ENCODE measurements around the gene AOPEP.
A peak's percentile ranks its signal among the peaks of the same experiment; 100 is the strongest.

Gene AOPEP

DNA sequence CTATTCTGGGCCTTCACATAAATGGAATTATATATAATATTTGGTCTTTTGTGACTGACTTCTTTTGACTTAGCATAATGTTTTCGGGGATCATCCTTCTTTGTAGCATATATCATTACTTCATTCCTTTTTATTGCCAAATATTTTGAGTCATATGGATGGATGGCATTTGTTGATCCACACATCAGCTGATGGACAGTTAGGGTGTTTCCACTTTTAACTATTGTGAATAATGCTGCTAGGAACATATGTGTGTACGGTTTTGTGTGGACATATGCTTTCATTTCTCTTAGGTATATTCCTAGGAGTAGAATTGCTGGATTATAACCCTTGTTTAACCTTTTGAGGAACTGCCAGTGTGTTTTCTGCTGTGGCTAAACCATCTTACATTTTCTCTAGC, 341.4 kb downstream of the AOPEP start:
- peaks cover 54% of the 10 kb centered on the region for H3K36me3 ChIP-seq
- no peak overlapping the region for H3K4me2 ChIP-seq
- no peak overlapping the region for H3K9ac ChIP-seq
- H3K4me3 ChIP-seq: no peak overlapping the region
- no peaks in the 10 kb centered on the region for H3K9me3 ChIP-seq
- no peak overlapping the region for H3K27ac ChIP-seq
- peaks cover 24% of the 10 kb centered on the region for H3K4me1 ChIP-seq
- no peaks in the 10 kb centered on the region for H3K27me3 ChIP-seq
- no peaks in the 10 kb centered on the region for H4K20me1 ChIP-seq
- TF ChIP-seq Cebpa-rat (IDR thresholded peaks at IDR 0.05): no peak

DNA sequence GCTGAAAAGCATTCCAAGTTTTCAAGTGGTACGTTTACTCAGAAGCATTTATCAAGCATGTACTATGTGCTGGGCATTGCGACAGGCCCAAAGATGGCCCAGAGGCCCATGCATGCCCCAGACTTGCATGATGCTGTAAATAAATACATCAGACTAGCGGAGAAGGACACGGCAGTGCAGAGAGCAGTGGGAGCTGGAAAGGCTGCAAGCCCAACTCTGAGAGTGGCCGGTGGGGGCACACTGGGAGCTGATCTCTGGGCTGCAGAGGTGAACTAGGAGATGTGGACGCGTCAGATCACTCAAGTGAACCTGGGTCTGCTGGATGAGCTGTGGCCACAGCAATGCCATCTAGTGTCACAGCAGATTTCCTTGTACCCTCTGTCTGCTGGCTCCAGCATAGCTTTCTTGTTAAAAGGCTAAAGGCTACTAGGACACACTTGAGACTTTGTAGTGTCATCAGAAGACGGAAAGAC, 344.1 kb downstream of the AOPEP start:
- no peaks in the 10 kb centered on the region for H3K9me3 ChIP-seq
- peaks cover 14% of the 10 kb centered on the region for H3K4me1 ChIP-seq
- H3K4me3 ChIP-seq: no peak overlapping the region
- TF ChIP-seq Cebpa-rat (IDR thresholded peaks at IDR 0.05): no peak
- H3K9ac ChIP-seq: no peak overlapping the region
- H3K27ac ChIP-seq: no peak overlapping the region
- H3K4me2 ChIP-seq: peak overlapping the region; percentile 44
- no peaks in the 10 kb centered on the region for H3K27me3 ChIP-seq
- H4K20me1 ChIP-seq: no peaks in the 10 kb centered on the region
- H3K36me3 ChIP-seq: peaks cover 51% of the 10 kb centered on the region

DNA sequence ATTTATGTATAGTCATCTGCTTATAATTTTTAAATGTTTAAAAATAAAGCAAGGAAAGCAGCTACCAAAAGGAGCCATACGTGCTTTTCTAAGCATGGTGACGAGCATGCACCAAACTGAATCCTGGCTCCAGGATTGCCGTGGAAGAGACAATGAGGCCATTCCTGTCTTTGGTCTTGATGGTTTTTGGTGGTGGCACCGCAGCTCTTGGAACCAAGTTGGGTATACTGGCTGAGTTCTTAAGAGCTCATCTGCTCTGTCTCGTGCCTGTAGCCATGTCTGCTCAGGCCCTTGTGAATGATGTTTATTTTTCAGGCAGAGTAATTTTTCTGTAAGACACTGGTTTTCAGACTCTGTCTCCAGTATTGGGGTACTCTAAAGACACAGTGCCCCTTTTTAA, 345.0 kb downstream of the AOPEP start:
- Histone ChIP-seq H3K4me2 (no peak overlapping the region), H3K36me3 (peaks cover 57% of the 10 kb centered on the region), H3K27ac (no peak overlapping the region), H3K9ac (no peak overlapping the region), H3K4me3 (no peak overlapping the region), H3K4me1 (peaks cover 14% of the 10 kb centered on the region), H4K20me1 (no peaks in the 10 kb centered on the region), H3K9me3 (no peaks in the 10 kb centered on the region), H3K27me3 (no peaks in the 10 kb centered on the region)
- TF ChIP-seq Cebpa-rat (IDR thresholded peaks at IDR 0.05): no peak

DNA sequence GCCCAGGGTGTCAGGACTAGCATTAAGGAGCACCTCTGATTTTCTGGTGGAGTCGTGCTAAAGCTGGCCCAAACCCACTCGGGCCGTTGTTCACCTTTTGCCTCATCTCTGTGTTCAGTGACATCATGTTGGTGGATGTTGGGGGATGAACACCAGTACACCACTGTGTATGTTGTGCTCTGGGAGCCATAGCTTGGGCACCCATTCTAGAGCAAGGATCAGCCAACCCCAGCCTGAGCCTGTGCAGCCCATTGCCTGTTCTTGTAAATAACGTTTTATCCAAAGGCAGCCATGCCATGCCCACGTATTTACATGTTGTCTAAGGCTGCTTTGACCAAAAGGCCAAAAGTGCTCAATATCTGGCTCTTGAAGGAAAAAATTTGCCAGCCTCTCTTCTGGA, 345.4 kb downstream of the AOPEP start:
- Histone ChIP-seq H3K9ac (no peak overlapping the region), H3K36me3 (peaks cover 58% of the 10 kb centered on the region), H3K4me1 (peaks cover 17% of the 10 kb centered on the region), H4K20me1 (no peaks in the 10 kb centered on the region), H3K27me3 (no peaks in the 10 kb centered on the region), H3K4me2 (no peak overlapping the region), H3K27ac (no peak overlapping the region), H3K4me3 (no peak overlapping the region), H3K9me3 (no peaks in the 10 kb centered on the region)
- no peak for TF ChIP-seq Cebpa-rat (IDR thresholded peaks at IDR 0.05)

DNA sequence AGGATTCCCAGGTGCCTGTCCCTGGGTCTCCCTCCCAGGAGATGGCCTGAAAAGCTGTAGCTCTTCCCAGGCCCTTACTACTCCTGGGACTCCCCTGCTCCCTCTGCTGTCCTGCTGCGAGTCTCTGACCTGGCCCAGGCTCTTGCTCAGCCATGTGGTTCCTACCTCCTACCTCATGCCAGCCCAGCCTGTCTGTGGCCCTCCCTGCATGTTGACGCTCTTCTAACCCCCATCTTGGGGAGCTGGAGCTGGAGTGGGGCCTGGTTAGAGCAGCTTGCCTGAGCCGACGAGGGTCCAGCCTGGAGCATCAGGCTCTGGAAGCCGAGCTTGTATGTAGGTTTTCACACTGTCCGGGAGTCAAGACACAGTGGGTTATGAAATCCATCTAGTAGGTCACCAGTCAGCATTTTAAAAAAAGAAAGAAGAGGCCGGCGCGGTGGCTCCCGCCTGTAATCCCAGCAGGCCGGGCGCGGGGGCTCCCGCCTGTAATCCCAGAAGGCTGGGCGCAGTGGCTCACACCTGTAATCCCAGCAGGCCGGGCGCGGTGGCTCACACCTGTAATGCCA, 346.6 kb downstream of the AOPEP start:
- no peaks in the 10 kb centered on the region for H4K20me1 ChIP-seq
- H3K4me3 ChIP-seq: no peak overlapping the region
- no peaks in the 10 kb centered on the region for H3K9me3 ChIP-seq
- peaks cover 27% of the 10 kb centered on the region for H3K4me1 ChIP-seq
- no peak overlapping the region for H3K4me2 ChIP-seq
- no peak overlapping the region for H3K9ac ChIP-seq
- no peaks in the 10 kb centered on the region for H3K27me3 ChIP-seq
- no peak for TF ChIP-seq Cebpa-rat (IDR thresholded peaks at IDR 0.05)
- no peak overlapping the region for H3K27ac ChIP-seq
- peaks cover 60% of the 10 kb centered on the region for H3K36me3 ChIP-seq

DNA sequence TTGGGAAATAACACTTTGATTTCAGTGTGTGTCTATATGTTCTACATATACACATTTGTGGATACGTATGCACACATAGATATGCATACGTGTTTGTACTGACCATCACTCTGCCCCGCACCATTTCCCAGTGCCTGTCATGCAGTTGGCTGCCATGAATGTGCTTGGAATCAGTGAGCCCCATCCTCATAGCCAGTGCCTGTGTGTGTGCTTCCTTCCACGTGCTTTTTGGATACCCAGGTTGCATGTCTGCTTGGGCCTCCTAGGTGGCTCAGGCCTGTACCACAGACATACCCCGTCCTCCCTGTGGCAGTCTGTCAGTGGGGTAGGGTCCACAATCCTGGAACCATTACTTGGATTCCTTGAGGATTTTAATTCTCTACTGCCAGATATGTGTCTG, 347.4 kb downstream of the AOPEP start:
- Histone ChIP-seq H3K27me3 (no peaks in the 10 kb centered on the region), H3K4me2 (no peak overlapping the region), H3K9ac (no peak overlapping the region), H4K20me1 (0 out of 2 replicates have a peak, but pooled peaks cover 5% of the 10 kb centered on the region), H3K4me1 (peaks cover 35% of the 10 kb centered on the region), H3K27ac (no peak overlapping the region), H3K9me3 (no peaks in the 10 kb centered on the region), H3K4me3 (no peak overlapping the region), H3K36me3 (peaks cover 62% of the 10 kb centered on the region)
- TF ChIP-seq Cebpa-rat (IDR thresholded peaks at IDR 0.05): no peak

DNA sequence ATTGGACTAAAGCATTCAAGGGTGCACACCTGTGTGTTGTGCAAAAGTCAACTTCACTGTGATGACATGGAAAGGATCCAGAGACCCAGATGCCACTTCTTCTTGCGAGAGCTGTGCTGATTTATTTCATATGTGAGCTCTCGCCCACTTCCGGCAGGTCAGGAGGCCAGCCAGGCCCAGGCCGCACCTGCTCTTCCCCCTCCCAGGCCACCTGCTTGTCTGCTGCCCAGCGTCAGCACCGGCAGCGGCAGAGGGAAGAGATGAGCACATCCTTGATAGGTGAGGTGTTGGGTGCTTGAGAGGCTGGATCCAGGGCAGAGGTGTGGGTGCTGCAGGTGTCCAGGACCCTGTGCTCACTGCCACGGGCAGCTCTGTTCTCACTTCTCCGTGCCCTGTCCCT, 348.1 kb downstream of the AOPEP start:
- Histone ChIP-seq H3K27ac (no peak overlapping the region), H3K4me2 (no peak overlapping the region), H4K20me1 (0 out of 2 replicates have a peak, but pooled peaks cover 7% of the 10 kb centered on the region), H3K4me1 (peaks cover 34% of the 10 kb centered on the region), H3K9me3 (no peaks in the 10 kb centered on the region), H3K4me3 (no peak overlapping the region), H3K9ac (no peak overlapping the region), H3K36me3 (peaks cover 57% of the 10 kb centered on the region), H3K27me3 (no peaks in the 10 kb centered on the region)
- no peak for TF ChIP-seq Cebpa-rat (IDR thresholded peaks at IDR 0.05)

DNA sequence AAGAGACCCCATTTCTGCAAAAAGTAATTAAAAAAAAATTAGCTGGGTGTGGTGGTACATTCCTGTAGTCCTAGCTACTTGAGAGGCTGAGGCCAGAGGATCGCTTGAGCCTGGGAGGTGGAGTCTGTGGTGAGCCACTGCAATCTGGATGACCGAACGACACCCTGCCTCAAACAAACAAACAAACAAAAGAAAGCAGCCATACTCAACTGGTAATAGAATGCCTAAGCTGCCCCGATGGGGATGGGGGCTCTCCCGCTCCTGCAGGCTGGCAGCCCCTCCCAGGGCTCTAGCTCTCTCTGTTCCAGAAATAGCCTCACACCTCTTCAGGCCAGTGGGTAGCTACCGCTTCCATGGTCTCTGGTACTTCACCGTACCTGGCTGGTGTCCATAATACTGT, 349.2 kb downstream of the AOPEP start:
- Histone ChIP-seq H3K27ac (no peak overlapping the region), H3K27me3 (no peaks in the 10 kb centered on the region), H3K4me2 (no peak overlapping the region), H4K20me1 (peaks cover 13% of the 10 kb centered on the region; the same call in 1 of the 2 replicates), H3K4me1 (peaks cover 28% of the 10 kb centered on the region), H3K9me3 (no peaks in the 10 kb centered on the region), H3K36me3 (peaks cover 52% of the 10 kb centered on the region), H3K9ac (no peak overlapping the region), H3K4me3 (no peak overlapping the region)
- no peak for TF ChIP-seq Cebpa-rat (IDR thresholded peaks at IDR 0.05)

DNA sequence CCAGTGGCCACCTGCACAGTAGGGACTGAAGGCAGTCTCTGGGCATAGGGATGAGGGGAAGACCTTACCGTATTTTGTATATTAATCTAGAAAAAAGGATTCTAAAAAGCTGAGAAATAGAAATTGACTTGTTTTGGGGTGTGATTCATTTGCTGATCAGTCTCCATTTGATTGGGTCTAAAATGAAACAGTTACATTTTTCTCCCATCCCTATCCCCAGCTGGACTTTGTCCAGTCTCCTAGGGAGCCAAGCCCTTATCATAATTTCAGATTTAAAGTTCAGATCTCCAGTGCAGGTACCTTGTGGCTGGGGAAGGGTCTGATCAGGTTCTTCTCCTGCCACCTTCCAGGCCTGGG, 350.2 kb downstream of the AOPEP start:
- Histone ChIP-seq H3K4me1 (peaks cover 27% of the 10 kb centered on the region), H3K9ac (no peak overlapping the region), H3K4me2 (no peak overlapping the region), H3K4me3 (no peak overlapping the region), H4K20me1 (peaks cover 13% of the 10 kb centered on the region; the same call in 1 of the 2 replicates), H3K36me3 (peaks cover 55% of the 10 kb centered on the region), H3K27me3 (no peaks in the 10 kb centered on the region), H3K9me3 (no peaks in the 10 kb centered on the region), H3K27ac (0 out of 2 replicates have a peak overlapping the region, but pooled peaks have one; percentile 35)
- no peak for TF ChIP-seq Cebpa-rat (IDR thresholded peaks at IDR 0.05)

DNA sequence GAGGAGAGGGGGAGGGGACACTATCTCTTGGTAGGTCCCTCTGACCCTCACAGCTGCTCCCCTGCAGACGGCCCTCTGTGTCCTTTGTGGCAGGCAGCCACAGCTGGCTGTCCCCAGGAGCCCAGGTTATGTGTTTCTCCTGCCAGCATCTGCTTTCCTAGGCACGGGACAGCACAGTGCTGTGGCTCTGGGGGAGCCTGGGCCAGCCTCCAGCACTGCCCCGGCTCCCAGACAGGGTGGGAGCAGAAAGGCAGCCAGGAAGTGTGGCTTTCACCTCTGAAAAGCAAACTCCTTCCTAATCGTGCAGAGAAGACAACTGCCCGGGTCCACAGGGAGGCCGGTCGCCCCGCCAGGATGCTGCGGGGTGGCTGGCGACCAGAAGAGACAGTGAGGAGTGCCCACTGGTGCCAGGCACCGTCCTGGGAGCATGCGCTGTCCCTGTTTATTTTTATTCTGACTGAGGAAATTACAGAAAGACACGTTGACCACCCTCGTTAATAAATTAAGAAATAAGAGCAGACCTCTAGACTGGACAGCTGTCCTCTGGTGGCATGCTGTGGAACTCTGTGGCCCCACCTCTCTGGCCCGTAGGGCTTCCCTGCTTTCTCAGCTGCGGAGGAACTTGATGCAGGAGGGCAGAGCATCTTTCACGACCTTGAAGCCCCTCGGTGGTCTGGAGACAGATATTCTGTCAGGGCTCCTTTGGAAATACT, 350.7 kb downstream of the AOPEP start:
- Histone ChIP-seq H3K27me3 (no peaks in the 10 kb centered on the region), H3K4me2 (no peak overlapping the region), H3K4me3 (no peak overlapping the region), H4K20me1 (peaks cover 13% of the 10 kb centered on the region; the same call in 1 of the 2 replicates), H3K4me1 (peaks cover 27% of the 10 kb centered on the region), H3K36me3 (peaks cover 55% of the 10 kb centered on the region), H3K9ac (no peak overlapping the region), H3K9me3 (no peaks in the 10 kb centered on the region), H3K27ac (0 out of 2 replicates have a peak overlapping the region, but pooled peaks have one; percentile 35)
- TF ChIP-seq Cebpa-rat (IDR thresholded peaks at IDR 0.05): no peak

Measured in BLaER1 (cell line).